Measurements from ENCODE around the gene GTF2E1.
A peak's percentile ranks its signal among the peaks of the same experiment; 100 is the strongest.
"Not testable (repeated sequence)": the region's sequence is repeated elsewhere in the genome, so short reads cannot be mapped to it uniquely, and the experiment has no call there.

GTF2E1 gene

GRCh38 chr3:120770891-120771290, 28.3 kb downstream of the GTF2E1 start:
- no peak for TF ChIP-seq CTCF (IDR thresholded peaks at IDR 0.05; ENCODE audit: extremely low read depth, missing control alignments)
- no peak for DNase-seq (ENCODE audit: low spot score)

- no peak for TF ChIP-seq CTCF (IDR thresholded peaks at IDR 0.05; ENCODE audit: extremely low read depth, missing control alignments)
- no peak for DNase-seq (ENCODE audit: low spot score)
Measured at GRCh38 chr3:120772081-120772480, 29.5 kb downstream of the GTF2E1 start.

DNA sequence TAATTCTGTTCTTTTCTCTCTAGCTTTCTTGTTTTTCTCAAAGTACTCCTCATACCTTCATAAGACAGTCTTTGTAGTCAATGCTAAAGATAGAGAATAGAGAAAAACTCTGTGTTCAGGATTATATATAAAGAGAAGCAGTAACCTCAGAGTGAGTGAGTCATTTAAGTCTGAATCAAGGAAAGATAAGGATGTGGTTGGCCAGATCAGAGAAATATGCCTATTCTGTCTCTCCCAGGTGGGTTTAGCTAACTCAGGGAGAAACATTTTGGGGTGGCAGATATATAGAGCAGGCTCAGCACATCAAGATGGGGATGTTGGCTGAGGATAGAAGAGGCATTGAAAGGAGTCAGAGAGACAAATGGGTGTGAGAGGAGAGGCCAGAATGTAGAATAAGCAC, 31.4 kb downstream of the GTF2E1 start:
- TF ChIP-seq CTCF (IDR thresholded peaks at IDR 0.05; ENCODE audit: extremely low read depth, missing control alignments), result no peak
- DNase-seq (ENCODE audit: low spot score), result no peak

DNA sequence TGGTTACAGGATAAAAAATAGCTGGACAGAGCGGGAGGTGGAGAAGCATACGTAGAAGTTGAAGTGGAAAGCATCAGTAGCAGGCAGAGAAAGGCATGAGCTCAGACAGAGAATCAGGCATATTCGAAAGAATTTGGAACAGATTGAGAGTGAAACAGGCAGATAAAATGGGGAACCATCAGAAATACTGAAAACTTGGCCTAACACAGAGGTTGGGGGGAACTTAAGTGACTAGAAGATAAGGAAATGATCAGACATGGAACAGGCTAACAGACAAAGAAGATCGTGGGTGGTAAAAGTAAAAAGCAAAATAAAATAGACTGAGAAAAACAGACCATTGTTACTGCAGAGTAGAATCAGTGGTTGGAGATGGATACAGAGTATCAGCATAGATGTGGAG, 32.9 kb downstream of the GTF2E1 start:
- no peak for TF ChIP-seq CTCF (IDR thresholded peaks at IDR 0.05; ENCODE audit: extremely low read depth, missing control alignments)

GRCh38 chr3:120778776-120779175, 36.2 kb downstream of the GTF2E1 start:
- no peak for DNase-seq (ENCODE audit: low spot score)
- TF ChIP-seq CTCF (IDR thresholded peaks at IDR 0.05; ENCODE audit: extremely low read depth, missing control alignments), result no peak

More for the DNA sequence above, 32.9 kb downstream of the GTF2E1 start:
- DNase-seq (ENCODE audit: low spot score), result no peak

- no peak for TF ChIP-seq CTCF (IDR thresholded peaks at IDR 0.05; ENCODE audit: extremely low read depth, missing control alignments)
- DNase-seq (ENCODE audit: low spot score), result peak; percentile 51
Measured at GRCh38 chr3:120780977-120781376, 38.4 kb downstream of the GTF2E1 start.

DNA sequence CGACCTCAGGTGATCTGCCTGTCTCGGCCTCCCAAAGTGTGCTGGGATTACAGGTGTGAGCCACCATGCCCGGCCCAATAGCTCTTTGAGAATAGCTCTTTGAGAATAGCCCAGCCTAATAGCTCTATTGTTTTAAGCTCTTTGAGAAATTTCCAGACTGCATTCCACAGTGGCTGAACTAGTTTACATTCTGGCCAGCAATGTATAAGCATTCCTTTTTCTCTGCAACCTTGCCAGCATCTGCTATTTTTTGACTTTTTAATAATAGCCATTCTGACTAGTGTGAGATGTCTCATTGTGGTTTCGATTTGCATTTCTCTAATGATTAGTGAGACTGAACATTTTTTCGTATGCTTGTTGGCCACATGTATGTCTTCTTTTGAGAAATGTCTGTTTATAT, 43.3 kb downstream of the GTF2E1 start:
- not testable (repeated sequence) for DNase-seq (ENCODE audit: low spot score)

DNA sequence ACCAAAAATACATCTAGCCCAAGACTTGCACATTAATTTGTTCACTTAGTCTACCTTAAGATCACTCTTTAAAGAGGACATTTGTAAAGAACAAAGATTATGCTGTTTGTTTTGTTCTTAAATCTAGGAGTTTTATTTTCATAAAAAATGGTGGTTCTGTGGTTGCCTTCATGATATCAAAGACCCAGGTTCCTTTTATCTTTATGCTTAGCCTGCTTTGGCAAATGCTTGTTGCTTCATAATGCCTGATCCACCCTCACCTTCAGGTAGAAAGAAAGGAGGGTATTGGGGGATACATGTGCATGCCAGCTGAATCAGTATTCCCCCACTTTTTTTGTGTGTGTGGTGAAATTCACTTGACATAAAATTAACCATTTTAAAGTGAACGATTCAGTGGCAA, 48.5 kb downstream of the GTF2E1 start:
- no peak for DNase-seq (ENCODE audit: low spot score)

More for the DNA sequence above, 48.5 kb downstream of the GTF2E1 start:
- no peak for TF ChIP-seq CTCF (IDR thresholded peaks at IDR 0.05; ENCODE audit: extremely low read depth, missing control alignments)

All from GM20000 (cell line).